Astrocyte (in vitro differentiated cells and primary cell): ENCODE results near the gene HSD17B13. TPM values are rescaled to one million over a fixed set of nuclear protein-coding genes. Genes with fewer than 3 reads are reported as not detected.

Source experiments
- DNase-seq: peaks from one replicate; pipeline ENCODE4 v3.0.0-alpha.2; 2010; ENCODE audit warnings: low read depth
- FAIRE-seq: peaks from 2 replicates; lab custom pipeline; 2011; peaks lifted over from hg19 to GRCh38; lab: Jason Lieb, UNC
- H2AFZ ChIP-seq: 2 replicates; pipeline ENCODE4 v1.6.0; 2012; ENCODE audit warnings: low read depth, low read length, inconsistent platforms
- H3K27ac ChIP-seq: 2 replicates; pipeline ENCODE4 v1.5.1; 2011; ENCODE audit warnings: low read depth, low read length, inconsistent platforms
- H3K27me3 ChIP-seq: 2 replicates; pipeline ENCODE4 v1.6.0; 2011; ENCODE audit warnings: low read length, inconsistent platforms; ENCODE audit not compliant: insufficient read depth
- H3K36me3 ChIP-seq: 2 replicates; pipeline ENCODE4 v1.5.1; 2011; ENCODE audit warnings: low read length, inconsistent platforms; ENCODE audit not compliant: insufficient read depth
- H3K4me1 ChIP-seq: 2 replicates; pipeline ENCODE4 v1.5.1; 2011; ENCODE audit warnings: low read length, inconsistent platforms; ENCODE audit not compliant: insufficient read depth
- H3K4me2 ChIP-seq: 2 replicates; pipeline ENCODE4 v1.6.0; 2012; ENCODE audit warnings: low read length, inconsistent platforms
- H3K4me3 ChIP-seq: 2 replicates; pipeline ENCODE4 v1.5.1; 2011; ENCODE audit warnings: low read depth, mild to moderate bottlenecking, low read length, inconsistent platforms; ENCODE audit not compliant: insufficient read depth
- H3K79me2 ChIP-seq: 2 replicates; pipeline ENCODE4 v1.6.0; 2012; ENCODE audit warnings: mild to moderate bottlenecking, low read length, inconsistent platforms; ENCODE audit not compliant: insufficient read depth
- H3K9ac ChIP-seq: 2 replicates; pipeline ENCODE4 v1.6.0; 2012; ENCODE audit warnings: mild to moderate bottlenecking, low read length, inconsistent platforms
- H3K9me3 ChIP-seq: 2 replicates; pipeline ENCODE4 v1.5.1; 2012; ENCODE audit warnings: low read depth, mild to moderate bottlenecking, low read length, inconsistent platforms; ENCODE audit not compliant: insufficient read depth
- H4K20me1 ChIP-seq: 2 replicates; pipeline ENCODE4 v1.6.0; 2012; ENCODE audit warnings: low read length, inconsistent platforms; ENCODE audit not compliant: insufficient read depth
- H3K27ac Mint-ChIP-seq: one replicate; pipeline ENCODE4 v1.8.0; 2021; ENCODE audit warnings: mild to moderate bottlenecking, mixed read lengths; ENCODE audit not compliant: unreplicated experiment
- H3K27me3 Mint-ChIP-seq: one replicate; pipeline ENCODE4 v1.8.0; 2021; ENCODE audit warnings: low read depth, mixed read lengths; ENCODE audit not compliant: unreplicated experiment
- H3K36me3 Mint-ChIP-seq: one replicate; pipeline ENCODE4 v1.8.0; 2021; ENCODE audit warnings: low read depth, mixed read lengths; ENCODE audit not compliant: unreplicated experiment
- H3K4me1 Mint-ChIP-seq: one replicate; pipeline ENCODE4 v1.8.0; 2021; ENCODE audit warnings: low read depth, mixed read lengths; ENCODE audit not compliant: unreplicated experiment
- H3K4me3 Mint-ChIP-seq: one replicate; pipeline ENCODE4 v1.8.0; 2021; ENCODE audit warnings: mild to moderate bottlenecking, moderate library complexity, mixed read lengths; ENCODE audit not compliant: unreplicated experiment
- H3K9me3 Mint-ChIP-seq: one replicate; pipeline ENCODE4 v1.8.0; 2021; ENCODE audit warnings: mild to moderate bottlenecking, mixed read lengths; ENCODE audit not compliant: unreplicated experiment
- CTCF ChIP-seq: IDR thresholded peaks from 2 replicates; pipeline ENCODE4 v1.5.1; 2011; ENCODE audit warnings: low read depth, mild to moderate bottlenecking, inconsistent platforms, low read length, moderate library complexity; ENCODE audit not compliant: insufficient read depth
- EZH2 ChIP-seq: IDR thresholded peaks from 2 replicates; pipeline ENCODE4 v1.6.1; 2012; ENCODE audit warnings: mild to moderate bottlenecking, low read length, inconsistent platforms; ENCODE audit not compliant: insufficient read depth
- total RNA-seq: library from RNA; stranded (reverse); gene quantifications from 2 replicates; pipeline ENCODE4 v1.2.1, GENCODE V29; 2021

The HSD17B13 gene
- total RNA-seq, 1 donor from 2014 or later = 0.09 TPM

GRCh38 chr4:87262886-87263285 lies 59.8 kb downstream of the HSD17B13 start:
- Mint-ChIP-seq H3K27ac (no peak overlapping the region), H3K9me3 (no peaks in the 10 kb centered on the region), H3K36me3 (no peaks in the 10 kb centered on the region), H3K4me3 (no peak overlapping the region), H3K27me3 (no peaks in the 10 kb centered on the region), H3K4me1 (no peaks in the 10 kb centered on the region)
- FAIRE-seq (no peak), DNase-seq (no peak)
- Histone ChIP-seq H2AFZ (no peak overlapping the region), H3K4me2 (no peak overlapping the region), H3K9me3 (no peaks in the 10 kb centered on the region), H3K9ac (no peak overlapping the region), H3K4me3 (no peak overlapping the region), H3K27ac (no peak overlapping the region), H3K27me3 (no peaks in the 10 kb centered on the region), H3K4me1 (no peaks in the 10 kb centered on the region), H3K36me3 (no peaks in the 10 kb centered on the region), H4K20me1 (no peaks in the 10 kb centered on the region), H3K79me2 (no peaks in the 10 kb centered on the region)
- TF ChIP-seq EZH2 (no peak), CTCF (no peak)

DNA sequence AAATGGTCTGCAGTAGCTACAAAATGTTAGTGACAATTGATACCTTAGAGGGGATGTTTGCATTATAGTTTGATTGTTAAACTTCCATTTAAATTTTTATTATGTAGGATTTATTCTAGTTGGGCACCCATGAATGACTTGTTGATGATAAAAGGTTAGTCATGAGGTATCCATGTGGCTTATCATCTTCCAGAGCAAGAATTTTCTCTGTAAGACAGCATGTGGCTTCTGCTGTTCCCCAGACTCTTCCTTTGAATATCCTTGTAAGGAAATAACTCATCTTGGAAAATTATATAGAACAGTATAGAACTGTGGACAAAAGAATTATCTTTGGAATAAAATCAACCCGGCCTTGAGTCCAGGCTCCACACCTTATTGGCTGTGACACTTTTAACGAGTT lies 62.2 kb downstream of the HSD17B13 start:
- no peak overlapping the region for H3K4me2 ChIP-seq
- H3K9me3 Mint-ChIP-seq = peaks cover 6% of the 10 kb centered on the region
- no peaks in the 10 kb centered on the region for H3K9me3 ChIP-seq
- no peaks in the 10 kb centered on the region for H3K79me2 ChIP-seq
- no peaks in the 10 kb centered on the region for H4K20me1 ChIP-seq
- no peaks in the 10 kb centered on the region for H3K36me3 ChIP-seq
- no peaks in the 10 kb centered on the region for H3K27me3 Mint-ChIP-seq
- H3K9ac ChIP-seq = no peak overlapping the region
- H3K4me1 ChIP-seq = no peaks in the 10 kb centered on the region
- H3K27ac ChIP-seq = no peak overlapping the region
- H3K4me3 ChIP-seq = no peak overlapping the region
- no peaks in the 10 kb centered on the region for H3K27me3 ChIP-seq
- DNase-seq (no peak), FAIRE-seq (no peak)
- H2AFZ ChIP-seq = no peak overlapping the region
- no peak for TF ChIP-seq EZH2
- no peak overlapping the region for H3K4me3 Mint-ChIP-seq
- no peak overlapping the region for H3K27ac Mint-ChIP-seq
- H3K36me3 Mint-ChIP-seq = no peaks in the 10 kb centered on the region
- H3K4me1 Mint-ChIP-seq = no peaks in the 10 kb centered on the region

GRCh38 chr4:87258677-87259076 lies 64.0 kb downstream of the HSD17B13 start:
- Histone ChIP-seq H3K36me3 (no peaks in the 10 kb centered on the region), H3K4me3 (no peak overlapping the region), H3K27me3 (no peaks in the 10 kb centered on the region), H3K9ac (no peak overlapping the region), H4K20me1 (no peaks in the 10 kb centered on the region), H2AFZ (no peak overlapping the region), H3K4me2 (no peak overlapping the region), H3K79me2 (no peaks in the 10 kb centered on the region), H3K27ac (no peak overlapping the region), H3K4me1 (no peaks in the 10 kb centered on the region), H3K9me3 (no peaks in the 10 kb centered on the region)
- Mint-ChIP-seq H3K9me3 (peaks cover 8% of the 10 kb centered on the region), H3K4me1 (no peaks in the 10 kb centered on the region), H3K4me3 (no peak overlapping the region), H3K27me3 (no peaks in the 10 kb centered on the region), H3K27ac (no peak overlapping the region), H3K36me3 (no peaks in the 10 kb centered on the region)
- no peak for FAIRE-seq
- TF ChIP-seq EZH2 (no peak), CTCF (no peak)
- DNase-seq = no peak
